H1 (cell line): ENCODE measurements around the gene ARID3B. TPM values are rescaled to one million over a fixed set of nuclear protein-coding genes. Genes with fewer than 3 reads are reported as not detected.

Experiments
- CTCF ChIA-PET: fragments of 300-600 bp; sonication (Branson Sonifier 250); formaldehyde crosslinking; loops from one replicate; lab custom pipeline; 2021; ENCODE audit not compliant: partially characterized antibody; lab: Charles Lee
- POLR2A ChIA-PET: fragments of 300-600 bp; sonication (Branson Sonifier 250); formaldehyde crosslinking; loops from one replicate; lab custom pipeline; 2021; ENCODE audit warnings: inconsistent platforms; ENCODE audit not compliant: partially characterized antibody; lab: Charles Lee
- DNase-seq, 2 experiments: peaks; one replicate each; pipeline versions ENCODE4 v3.0.0 to v3.0.0-alpha.2; 2010 to 2022; ENCODE audit warnings: low spot score in 2 of 2, low read depth in 1 of 2, mixed read lengths in 1 of 2
- FAIRE-seq: peaks from 2 replicates; lab custom pipeline; 2011; peaks lifted over from hg19 to GRCh38; lab: Jason Lieb, UNC
- H2AFZ ChIP-seq: 2 replicates; pipeline ENCODE4 v1.8.1; 2012; ENCODE audit warnings: low read length, inconsistent platforms
- H2AK5ac ChIP-seq: 2 replicates; pipeline ENCODE4 v1.6.1; 2013; ENCODE audit warnings: low read depth, low read length
- H2BK120ac ChIP-seq: replicated peaks from 2 replicates; pipeline ENCODE3; 2013; ENCODE audit warnings: low read depth, low read length, inconsistent platforms
- H2BK12ac ChIP-seq: 2 replicates; pipeline ENCODE4 v1.6.1; 2013; ENCODE audit warnings: low read depth, low read length
- H2BK15ac ChIP-seq: 2 replicates; pipeline ENCODE4 v1.6.1; 2013; ENCODE audit warnings: low read length
- H2BK20ac ChIP-seq: 2 replicates; pipeline ENCODE4 v1.6.1; 2013; ENCODE audit warnings: low read length
- H2BK5ac ChIP-seq: 2 replicates; pipeline ENCODE4 v1.6.1; 2013; ENCODE audit warnings: low read depth, low read length
- H3K14ac ChIP-seq: 2 replicates; pipeline ENCODE4 v1.6.1; 2013; ENCODE audit warnings: inconsistent platforms; ENCODE audit not compliant: insufficient read length
- H3K18ac ChIP-seq: 2 replicates; pipeline ENCODE4 v1.6.1; 2013; ENCODE audit warnings: low read length; ENCODE audit errors: extremely low read depth
- H3K23ac ChIP-seq: 2 replicates; pipeline ENCODE4 v1.6.1; 2013; ENCODE audit warnings: inconsistent platforms; ENCODE audit not compliant: insufficient read length
- H3K23me2 ChIP-seq: 2 replicates; pipeline ENCODE4 v1.6.1; 2013; ENCODE audit warnings: low read depth, low read length
- H3K27ac ChIP-seq: 2 replicates; pipeline ENCODE4 v1.6.1; 2011; ENCODE audit warnings: low read depth, low read length, inconsistent platforms
- H3K27me3 ChIP-seq, 4 experiments: replicated peaks in 1 of 4; 1 replicate in 1 of 4; 2 replicates in 3 of 4; pipeline versions ENCODE4 v1.6.1 to v1.8.1; 2011 to 2013; ENCODE audit warnings: low read length in 3 of 4, mild to moderate bottlenecking in 3 of 4, inconsistent platforms in 2 of 4, mixed read lengths in 2 of 4, moderate library complexity in 1 of 4; ENCODE audit not compliant: control insufficient read depth in 3 of 4, insufficient read depth in 3 of 4; ENCODE audit errors: extremely low read depth in 1 of 4
- H3K36me3 ChIP-seq, 4 experiments: 2 replicates each; pipeline versions ENCODE4 v1.6.1 to v1.8.1; 2011 to 2013; ENCODE audit warnings: mild to moderate bottlenecking in 4 of 4, low read length in 3 of 4, moderate library complexity in 2 of 4, control low read depth in 1 of 4, inconsistent platforms in 1 of 4; ENCODE audit not compliant: insufficient read depth in 4 of 4, control insufficient read depth in 2 of 4
- H3K4ac ChIP-seq: replicated peaks from 2 replicates; pipeline ENCODE3; 2013; ENCODE audit warnings: low read length, low read depth, mixed read lengths, inconsistent platforms; ENCODE audit not compliant: insufficient read length
- H3K4me1 ChIP-seq, 4 experiments: replicated peaks in 1 of 4; 1 replicate in 1 of 4; 2 replicates in 3 of 4; pipeline versions ENCODE4 v1.6.1 to v1.8.1; 2011 to 2013; ENCODE audit warnings: low read length in 3 of 4, inconsistent platforms in 2 of 4, mixed read lengths in 1 of 4; ENCODE audit not compliant: insufficient read depth in 4 of 4, control insufficient read depth in 3 of 4
- H3K4me2 ChIP-seq, 2 experiments: 2 replicates each; pipeline versions ENCODE4 v1.6.1 to v1.8.1; 2011 to 2013; ENCODE audit warnings: low read depth in 2 of 2, low read length in 2 of 2, control low read depth in 1 of 2, inconsistent platforms in 1 of 2, mild to moderate bottlenecking in 1 of 2; ENCODE audit not compliant: insufficient read depth in 1 of 2
- H3K4me3 ChIP-seq, 4 experiments: fragments of 200-600, 300-600 bp in 1 of 4; sonication (generic), shearing (Covaris generic), sonication (Bioruptor Twin) in 1 of 4; 2 replicates each; pipeline versions ENCODE4 v1.5.1 to v1.8.1; 2011 to 2016; ENCODE audit warnings: low read length in 4 of 4, low read depth in 3 of 4, control low read depth in 2 of 4, inconsistent platforms in 2 of 4, mild to moderate bottlenecking in 2 of 4, mixed read lengths in 1 of 4, moderate library complexity in 1 of 4; ENCODE audit not compliant: insufficient read depth in 2 of 4; ENCODE audit errors: extremely low read depth in 1 of 4
- H3K56ac ChIP-seq: replicated peaks from 2 replicates; pipeline ENCODE3; 2013; ENCODE audit warnings: low read depth, mild to moderate bottlenecking, mixed read lengths, low read length, inconsistent platforms; ENCODE audit not compliant: insufficient read length
- H3K79me1 ChIP-seq: 2 replicates; pipeline ENCODE4 v1.6.1; 2013; ENCODE audit warnings: low read depth, low read length, control low read depth
- H3K79me2 ChIP-seq, 2 experiments: 2 replicates each; pipeline versions ENCODE4 v1.6.1 to v1.8.1; 2012 to 2013; ENCODE audit warnings: low read length in 2 of 2, mild to moderate bottlenecking in 2 of 2, inconsistent platforms in 1 of 2; ENCODE audit not compliant: insufficient read depth in 2 of 2, control insufficient read depth in 1 of 2
- H3K9ac ChIP-seq, 4 experiments: replicated peaks in 1 of 4; 1 replicate in 1 of 4; 2 replicates in 3 of 4; pipeline versions ENCODE4 v1.6.1 to v1.8.1; 2011 to 2013; ENCODE audit warnings: low read depth in 3 of 4, low read length in 3 of 4, control low read depth in 2 of 4, mild to moderate bottlenecking in 2 of 4, moderate library complexity in 2 of 4, inconsistent platforms in 1 of 4; ENCODE audit errors: extremely low read depth in 1 of 4
- H3K9me3 ChIP-seq, 2 experiments: 2 replicates each; pipeline versions ENCODE4 v1.6.1 to v1.8.1; 2012 to 2013; ENCODE audit warnings: mild to moderate bottlenecking in 2 of 2, moderate library complexity in 2 of 2, control low read depth in 1 of 2, inconsistent platforms in 1 of 2, low read depth in 1 of 2, low read length in 1 of 2, mixed read lengths in 1 of 2; ENCODE audit not compliant: insufficient read depth in 2 of 2
- H4K20me1 ChIP-seq, 2 experiments: replicated peaks in 1 of 2; 2 replicates each; pipeline versions ENCODE3 to v1.8.1; 2011 to 2013; ENCODE audit warnings: inconsistent platforms in 2 of 2, low read length in 2 of 2, mild to moderate bottlenecking in 1 of 2; ENCODE audit not compliant: insufficient read depth in 2 of 2, control insufficient read depth in 1 of 2
- H4K5ac ChIP-seq: 2 replicates; pipeline ENCODE4 v1.6.1; 2013; ENCODE audit warnings: low read length, low read depth, mixed read lengths, inconsistent platforms; ENCODE audit not compliant: insufficient read length
- H4K8ac ChIP-seq: 2 replicates; pipeline ENCODE4 v1.8.0; 2013; ENCODE audit warnings: mild to moderate bottlenecking, moderate library complexity, low read length, inconsistent platforms; ENCODE audit not compliant: insufficient read depth; ENCODE audit errors: extremely low read depth
- H4K91ac ChIP-seq: replicated peaks from 2 replicates; pipeline ENCODE3; 2013; ENCODE audit warnings: low read length, mixed read lengths, inconsistent platforms; ENCODE audit not compliant: insufficient read length
- BCL11A ChIP-seq, 2 experiments: IDR thresholded peaks; one replicate each; pipeline ENCODE4 v1.6.1; 2011; ENCODE audit warnings: low read depth in 2 of 2, low read length in 2 of 2, mild to moderate bottlenecking in 2 of 2
- CBX8 ChIP-seq: fragments of 300-800, 300-1000 bp; sonication (generic); IDR thresholded peaks from 2 replicates; pipeline ENCODE4 v1.7.1; 2016; ENCODE audit warnings: low read depth, low read length, borderline replicate concordance
- EZH2 ChIP-seq: fragments of 200-600 bp; sonication (generic); IDR thresholded peaks from 2 replicates; pipeline ENCODE4 v1.7.1; 2012; ENCODE audit warnings: low read depth, mild to moderate bottlenecking, moderate library complexity, low read length, inconsistent platforms; ENCODE audit not compliant: severe bottlenecking
- KDM4A ChIP-seq: IDR thresholded peaks from one replicate; pipeline ENCODE4 v1.7.1; 2012; ENCODE audit warnings: low read depth, mild to moderate bottlenecking, moderate library complexity, low read length, inconsistent platforms; ENCODE audit not compliant: severe bottlenecking
- POU5F1 ChIP-seq: IDR thresholded peaks from 2 replicates; pipeline ENCODE4 v1.6.1; 2011; ENCODE audit warnings: low read depth, mild to moderate bottlenecking, low read length, moderate library complexity
- RFX5 ChIP-seq: IDR thresholded peaks from 2 replicates; pipeline ENCODE4 v1.6.1; 2011; ENCODE audit warnings: low read depth, low read length, improper control_type of control experiment, borderline replicate concordance
- TCF12 ChIP-seq: IDR thresholded peaks from 2 replicates; pipeline ENCODE4 v1.6.1; 2011; ENCODE audit warnings: low read depth, mild to moderate bottlenecking, low read length
- WGBS, 2 experiments: shearing (Covaris generic) in 1 of 2; methylation state at CpG; one replicate each; pipeline versions ENCODE4 v1.1.6 to v1.1.7; 2013 to 2015; ENCODE audit warnings: low lambda C conversion rate in 2 of 2, mixed read lengths in 2 of 2, inconsistent platforms in 1 of 2, low coverage in 1 of 2, missing lambda C conversion rate in 1 of 2; ENCODE audit not compliant: insufficient replicate concordance in 2 of 2, insufficient coverage in 1 of 2, insufficient read length in 1 of 2; ENCODE audit errors: extremely low coverage in 1 of 2, missing lambda C conversion rate in 1 of 2; 5-methylcytosine and 5-hydroxymethylcytosine counted together
- polyA plus RNA-seq, 7 experiments: library from polyadenylated mRNA; depleted of rRNA in 3 of 7; stranded (reverse) in 5 of 7; unstranded in 2 of 7; fragments of >200 nt in 5 of 7; fragments of 200-250 nt in 2 of 7; gene quantifications; 1 replicate in 5 of 7; 2 replicates in 1 of 7; 4 replicates in 1 of 7; pipeline versions ENCODE4 v1.2.1 to v1.2.3, GENCODE V29; 2011 to 2013; ENCODE audit warnings: missing spikeins in 2 of 7, mixed read lengths in 2 of 7
- total RNA-seq: library from RNA; stranded (reverse); fragmentation: NEBNext Ultra II Directional; extraction: Animal tissue kit (Norgen Biotek cat#: 25700); gene quantifications from 2 replicates; pipeline ENCODE4 v1.2.1, GENCODE V29; 2021
- TF ChIP-seq, protein P1 (sequence below), 3 experiments: IDR thresholded peaks; 1 replicate in 2 of 3; 2 replicates in 1 of 3; pipeline versions ENCODE4 v1.5.1 to v1.6.1; 2011; ENCODE audit warnings: low read length in 3 of 3, mild to moderate bottlenecking in 3 of 3, inconsistent platforms in 2 of 3, low read depth in 1 of 3, moderate library complexity in 1 of 3; ENCODE audit not compliant: insufficient read depth in 1 of 3; ENCODE audit errors: control extremely low read depth in 1 of 3
- TF ChIP-seq, protein P2 (sequence below): IDR thresholded peaks from 2 replicates; pipeline ENCODE4 v1.6.1; 2012; ENCODE audit warnings: low read length, inconsistent platforms

ARID3B gene
- total and polyA plus RNA-seq, 2 of the 8 experiments (the other 6 are each of a cell fraction or from before 2014, with no cell fraction given) = 81.0 to 115 TPM

DNA sequence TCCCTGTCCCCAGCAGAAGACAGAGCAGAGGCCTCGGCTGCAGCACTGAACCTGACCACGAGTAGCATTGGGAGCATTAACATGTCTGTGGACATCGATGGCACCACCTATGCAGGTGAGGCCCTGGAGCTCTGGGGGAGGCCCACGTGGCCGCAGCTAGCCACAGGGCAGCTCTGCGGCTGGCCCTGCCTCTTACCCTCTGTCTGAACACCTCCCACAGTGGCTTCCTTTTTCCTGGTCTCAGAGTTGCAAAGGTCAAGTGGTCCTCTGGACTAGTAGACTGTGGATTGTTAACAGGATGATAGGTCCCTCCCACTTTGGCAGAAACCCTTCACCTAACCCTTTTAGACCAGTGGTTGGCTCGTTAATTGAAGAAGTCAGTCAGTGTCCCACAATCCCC is 52.1 kb downstream of the ARID3B start:
- H3K27me3 ChIP-seq = no peaks in the 10 kb centered on the region
- no peaks in the 10 kb centered on the region for H3K23me2 ChIP-seq
- peaks cover 34 to 62% (median 52%) of the 10 kb centered on the region in 4 experiments for H3K36me3 ChIP-seq
- no peak overlapping the region for H3K4me3 ChIP-seq
- no peak overlapping the region for H3K56ac ChIP-seq
- no peak overlapping the region for H2BK12ac ChIP-seq
- H2AFZ ChIP-seq = no peak overlapping the region
- 0 out of 4 replicates have a peak, but pooled peaks cover 0 to 2% of the 10 kb centered on the region in 2 experiments for H3K79me2 ChIP-seq
- no peak overlapping the region for H4K91ac ChIP-seq
- CTCF ChIA-PET = interaction anchor here (1.3 kb wide), 1 partner anchor 16 kb away, joined by 4 read pairs; no protein-coding TSS in a partner anchor
- FAIRE-seq (no peak), DNase-seq (no peak)
- H3K9me3 ChIP-seq = no peaks in the 10 kb centered on the region
- H4K8ac ChIP-seq = no peak overlapping the region; the same call in 1 of the 2 replicates
- no peak overlapping the region for H3K4me2 ChIP-seq
- H3K4ac ChIP-seq = no peak overlapping the region
- no peak overlapping the region for H4K5ac ChIP-seq
- H2AK5ac ChIP-seq = no peak overlapping the region
- no peak overlapping the region for H2BK5ac ChIP-seq
- POLR2A ChIA-PET = interaction anchor here (1.4 kb wide), 1 partner anchor 15 kb away, joined by 4 read pairs; no protein-coding TSS in a partner anchor
- no peak overlapping the region for H3K9ac ChIP-seq
- no peak overlapping the region for H3K14ac ChIP-seq
- H4K20me1 ChIP-seq = peaks cover 2 to 3% of the 10 kb centered on the region in 2 experiments
- H2BK120ac ChIP-seq = no peak overlapping the region
- H2BK20ac ChIP-seq = no peak overlapping the region
- no peak overlapping the region for H3K27ac ChIP-seq
- no peak overlapping the region for H2BK15ac ChIP-seq
- peaks cover 0 to 9% (median 5%) of the 10 kb centered on the region in 4 experiments; a peak in 3 of 7 replicates for H3K4me1 ChIP-seq
- no peaks in the 10 kb centered on the region for H3K79me1 ChIP-seq
- no peak overlapping the region for H3K18ac ChIP-seq
- no peak overlapping the region for H3K23ac ChIP-seq
- 91% methylated on average over 7 of the region's 7 CpGs; no CpG with 5 or more reads in 1 of the 2 experiments for WGBS, 2 experiments
- TF ChIP-seq POU5F1 (no peak), BCL11A (IDR thresholded peaks at IDR 0.05; ENCODE audit: low read depth in 2 of 2, low read length in 2 of 2) (no peak), TCF12 (no peak), RFX5 (no peak), EZH2 (no peak), KDM4A (no peak), CBX8 (no peak)
- TF ChIP-seq, protein P1, sequence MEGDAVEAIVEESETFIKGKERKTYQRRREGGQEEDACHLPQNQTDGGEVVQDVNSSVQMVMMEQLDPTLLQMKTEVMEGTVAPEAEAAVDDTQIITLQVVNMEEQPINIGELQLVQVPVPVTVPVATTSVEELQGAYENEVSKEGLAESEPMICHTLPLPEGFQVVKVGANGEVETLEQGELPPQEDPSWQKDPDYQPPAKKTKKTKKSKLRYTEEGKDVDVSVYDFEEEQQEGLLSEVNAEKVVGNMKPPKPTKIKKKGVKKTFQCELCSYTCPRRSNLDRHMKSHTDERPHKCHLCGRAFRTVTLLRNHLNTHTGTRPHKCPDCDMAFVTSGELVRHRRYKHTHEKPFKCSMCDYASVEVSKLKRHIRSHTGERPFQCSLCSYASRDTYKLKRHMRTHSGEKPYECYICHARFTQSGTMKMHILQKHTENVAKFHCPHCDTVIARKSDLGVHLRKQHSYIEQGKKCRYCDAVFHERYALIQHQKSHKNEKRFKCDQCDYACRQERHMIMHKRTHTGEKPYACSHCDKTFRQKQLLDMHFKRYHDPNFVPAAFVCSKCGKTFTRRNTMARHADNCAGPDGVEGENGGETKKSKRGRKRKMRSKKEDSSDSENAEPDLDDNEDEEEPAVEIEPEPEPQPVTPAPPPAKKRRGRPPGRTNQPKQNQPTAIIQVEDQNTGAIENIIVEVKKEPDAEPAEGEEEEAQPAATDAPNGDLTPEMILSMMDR (IDR thresholded peaks at IDR 0.05; ENCODE audit: control extremely low read depth in 1 of 3, insufficient read depth in 1 of 3, low read depth in 1 of 3, low read length in 3 of 3) = no peak
- TF ChIP-seq, protein P2, sequence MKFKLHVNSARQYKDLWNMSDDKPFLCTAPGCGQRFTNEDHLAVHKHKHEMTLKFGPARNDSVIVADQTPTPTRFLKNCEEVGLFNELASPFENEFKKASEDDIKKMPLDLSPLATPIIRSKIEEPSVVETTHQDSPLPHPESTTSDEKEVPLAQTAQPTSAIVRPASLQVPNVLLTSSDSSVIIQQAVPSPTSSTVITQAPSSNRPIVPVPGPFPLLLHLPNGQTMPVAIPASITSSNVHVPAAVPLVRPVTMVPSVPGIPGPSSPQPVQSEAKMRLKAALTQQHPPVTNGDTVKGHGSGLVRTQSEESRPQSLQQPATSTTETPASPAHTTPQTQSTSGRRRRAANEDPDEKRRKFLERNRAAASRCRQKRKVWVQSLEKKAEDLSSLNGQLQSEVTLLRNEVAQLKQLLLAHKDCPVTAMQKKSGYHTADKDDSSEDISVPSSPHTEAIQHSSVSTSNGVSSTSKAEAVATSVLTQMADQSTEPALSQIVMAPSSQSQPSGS = no peak
